GM12878 (cell line): ENCODE measurements around the gene ANK2. TPM values are rescaled to one million over a fixed set of nuclear protein-coding genes. Genes with fewer than 3 reads are reported as not detected.

Experiments used
- ATAC-seq: fragments of 200-7000 bp; cut with Tn5 transposase; 3 replicates; pipeline ENCODE4 v1.9.1; 2020; ENCODE audit warnings: mild to moderate bottlenecking, moderate library complexity
- BruUV-seq: library from RNA; stranded (reverse); fragments of 400-500 nt; replicated peaks from 2 replicates; lab custom pipeline; 2021; lab: Mats Ljungman, UMichigan
- CTCF ChIA-PET: fragments of 300-600 bp; sonication (Branson Sonifier 250); formaldehyde crosslinking; extraction: SDS; loops from one replicate; lab custom pipeline; 2021; ENCODE audit warnings: inconsistent platforms; lab: Yijun Ruan, JAX
- POLR2A ChIA-PET: fragments of 350-600 bp; formaldehyde crosslinking; extraction: SDS; loops from one replicate; lab custom pipeline; 2021; ENCODE audit warnings: inconsistent platforms; lab: Charles Lee
- RAD21 ChIA-PET: fragments of 300-600 bp; sonication (Branson Sonifier 250); formaldehyde crosslinking; loops from one replicate; lab custom pipeline; 2023; ENCODE audit warnings: antibody characterized with exemption; ENCODE audit not compliant: unreplicated experiment; lab: Charles Lee
- SMC1A ChIA-PET: fragments of 300-600 bp; sonication (Branson Sonifier 250); formaldehyde crosslinking; loops from one replicate; lab custom pipeline; 2023; ENCODE audit not compliant: unreplicated experiment, uncharacterized antibody; lab: Charles Lee
- DNase-seq: peaks from one replicate; pipeline ENCODE4 v3.0.0-alpha.2; 2011; ENCODE audit warnings: low read depth, low spot score
- FAIRE-seq: peaks from 3 replicates; lab custom pipeline; 2011; peaks lifted over from hg19 to GRCh38; lab: Jason Lieb, UNC
- H2AFZ ChIP-seq: 2 replicates; pipeline ENCODE4 v1.6.0; 2011; ENCODE audit warnings: low read depth, low read length, control low read depth; ENCODE audit not compliant: control insufficient read depth
- H3K27ac ChIP-seq: 2 replicates; pipeline ENCODE4 v1.5.1; 2011; ENCODE audit warnings: control low read depth; ENCODE audit not compliant: control insufficient read depth, insufficient read depth
- H3K27me3 ChIP-seq, 2 experiments: replicated peaks in 1 of 2; 2 replicates each; pipeline versions ENCODE4 v1.6.0 to v1.6.1; 2011; ENCODE audit warnings: low read length in 1 of 2; ENCODE audit not compliant: control insufficient read depth in 2 of 2, insufficient read depth in 2 of 2
- H3K36me3 ChIP-seq, 2 experiments: 2 replicates each; pipeline ENCODE4 v1.5.1; 2011; ENCODE audit warnings: low read length in 1 of 2; ENCODE audit not compliant: control insufficient read depth in 2 of 2, insufficient read depth in 2 of 2
- H3K4me1 ChIP-seq: 2 replicates; pipeline ENCODE4 v1.6.1; 2011; ENCODE audit warnings: mild to moderate bottlenecking, low read length, moderate library complexity, mixed read lengths; ENCODE audit not compliant: control insufficient read depth, insufficient read depth
- H3K4me2 ChIP-seq: 2 replicates; pipeline ENCODE4 v1.6.0; 2011; ENCODE audit warnings: control low read depth; ENCODE audit not compliant: control insufficient read depth, insufficient read depth
- H3K4me3 ChIP-seq: fragments of 200-600 bp; sonication (generic); 2 replicates; pipeline ENCODE4 v1.5.1; 2016
- H3K79me2 ChIP-seq: 2 replicates; pipeline ENCODE4 v1.6.0; 2011; ENCODE audit warnings: low read length; ENCODE audit not compliant: control insufficient read depth, insufficient read depth
- H3K9ac ChIP-seq: 2 replicates; pipeline ENCODE4 v1.8.0; 2011; ENCODE audit warnings: low read length, control low read depth, mixed read lengths; ENCODE audit not compliant: control insufficient read depth, insufficient read depth
- H3K9me3 ChIP-seq: replicated peaks from 3 replicates; pipeline ENCODE4 v1.5.1; 2011; ENCODE audit warnings: mild to moderate bottlenecking, low read length; ENCODE audit not compliant: control insufficient read depth, insufficient read depth
- H4K20me1 ChIP-seq: 2 replicates; pipeline ENCODE4 v1.6.0; 2011; ENCODE audit not compliant: control insufficient read depth, insufficient read depth
- BMI1 ChIP-seq: fragments of 450-650 bp; IDR thresholded peaks from 2 replicates; pipeline ENCODE4 v1.6.1; 2016; ENCODE audit warnings: mild to moderate bottlenecking, moderate library complexity, borderline replicate concordance
- CEBPB ChIP-seq, 2 experiments: fragments of 150-350 bp in 1 of 2; IDR thresholded peaks; 2 replicates each; pipeline ENCODE4 v1.6.1; 2012 to 2014; ENCODE audit warnings: low read depth in 2 of 2, low read length in 2 of 2, borderline replicate concordance in 1 of 2, inconsistent platforms in 1 of 2
- CHD2 ChIP-seq: IDR thresholded peaks from 2 replicates; pipeline ENCODE4 v1.6.1; 2011; ENCODE audit warnings: low read depth, low read length, improper control_type of control experiment, borderline replicate concordance
- E2F8 ChIP-seq: fragments of 450-650 bp; IDR thresholded peaks from 2 replicates; pipeline ENCODE4 v1.6.1; 2018; ENCODE audit warnings: mild to moderate bottlenecking, low read depth, moderate library complexity; ENCODE audit not compliant: partially characterized antibody
- EGR1 ChIP-seq, 2 experiments: IDR thresholded peaks; 1 replicate in 1 of 2; 2 replicates in 1 of 2; pipeline ENCODE4 v1.6.1; 2011 to 2012; ENCODE audit warnings: low read depth in 2 of 2, low read length in 2 of 2, borderline replicate concordance in 1 of 2, mild to moderate bottlenecking in 1 of 2, moderate library complexity in 1 of 2
- HCFC1 ChIP-seq: fragments of 150-350 bp; IDR thresholded peaks from 2 replicates; pipeline ENCODE4 v1.6.1; 2014; ENCODE audit warnings: low read length
- HDAC2 ChIP-seq: fragments of 200-600 bp; sonication (generic); IDR thresholded peaks from 2 replicates; pipeline ENCODE4 v1.6.1; 2017
- IRF5 ChIP-seq: fragments of 450-650 bp; IDR thresholded peaks from 2 replicates; pipeline ENCODE4 v1.6.1; 2017; ENCODE audit warnings: borderline replicate concordance
- NFYB ChIP-seq: IDR thresholded peaks from 2 replicates; pipeline ENCODE4 v1.6.1; 2011; ENCODE audit warnings: low read depth, mild to moderate bottlenecking, low read length, improper control_type of control experiment, moderate library complexity; ENCODE audit not compliant: insufficient read depth
- NR2C2 ChIP-seq: IDR thresholded peaks from 2 replicates; pipeline ENCODE4 v1.6.1; 2011; ENCODE audit warnings: borderline replicate concordance, low read depth; ENCODE audit not compliant: control insufficient read depth, insufficient read length
- PKNOX1 ChIP-seq: fragments of 450-650 bp; IDR thresholded peaks from 2 replicates; pipeline ENCODE4 v1.6.1; 2016; ENCODE audit warnings: mild to moderate bottlenecking
- POLR2A ChIP-seq: IDR thresholded peaks from 2 replicates; pipeline ENCODE4 v1.6.1; 2011; ENCODE audit warnings: low read depth, mild to moderate bottlenecking, low read length
- POLR2AphosphoS2 ChIP-seq: IDR thresholded peaks from 2 replicates; pipeline ENCODE4 v1.6.1; 2011; ENCODE audit warnings: low read depth, mild to moderate bottlenecking, low read length, improper control_type of control experiment, moderate library complexity
- RBBP5 ChIP-seq: fragments of 200-600 bp; sonication (generic); conservative IDR thresholded peaks from 2 replicates; pipeline ENCODE4 v1.6.1; 2016
- ZNF217 ChIP-seq: fragments of 450-650 bp; IDR thresholded peaks from 2 replicates; pipeline ENCODE4 v1.6.1; 2017; ENCODE audit warnings: antibody characterized with exemption, mild to moderate bottlenecking
- WGBS: methylation state at CpG from one replicate; pipeline ENCODE4 v1.1.6; 2016; ENCODE audit warnings: low lambda C conversion rate; ENCODE audit not compliant: insufficient replicate concordance, insufficient coverage; ENCODE audit errors: missing lambda C conversion rate; 5-methylcytosine and 5-hydroxymethylcytosine counted together
- in situ Hi-C: fragments of 300-500 bp; cut with MboI; formaldehyde crosslinking; loops from 9 replicates; pipeline ENCODE4 v1.14.3; 2018; ENCODE audit warnings: mixed read lengths
- intact Hi-C: fragments of 100-400 bp; cut with micrococcal nuclease; formaldehyde crosslinking; loops from one replicate; pipeline ENCODE4 v1.14.2; 2022; ENCODE audit not compliant: unreplicated experiment
- polyA plus RNA-seq, 11 experiments: library from polyadenylated mRNA; depleted of rRNA in 4 of 11; unstranded in 6 of 11; stranded (reverse) in 5 of 11; fragments of >200 nt; fragmentation: Nextera tagmentation in 4 of 11; fragmentation: Illumina TruSeq in 1 of 11; extraction: Ambion mirVana in 4 of 11; extraction: Trizol in 1 of 11; gene quantifications; 1 replicate in 1 of 11; 2 replicates in 10 of 11; pipeline versions ENCODE4 v1.2.1 to v1.2.3, GENCODE V29; 2011 to 2016; ENCODE audit warnings: inconsistent platforms in 2 of 11, missing spikeins in 2 of 11, low read depth in 1 of 11
- total RNA-seq, 4 experiments: library from RNA; depleted of rRNA in 3 of 4; stranded (reverse); fragments of >200 nt in 3 of 4; fragmentation: Illumina TruSeq in 1 of 4; extraction: Trizol in 1 of 4; gene quantifications; 2 replicates each; pipeline versions ENCODE4 v1.2.1 to v1.2.3, GENCODE V29; 2013 to 2021
- TF ChIP-seq, protein P1 (sequence below): fragments of 450-650 bp; IDR thresholded peaks from 2 replicates; pipeline ENCODE4 v1.6.1; 2016; ENCODE audit warnings: mild to moderate bottlenecking
- TF ChIP-seq, protein P2 (sequence below): IDR thresholded peaks from 2 replicates; pipeline ENCODE4 v1.6.1; 2011; ENCODE audit warnings: mild to moderate bottlenecking, low read depth, low read length, moderate library complexity; ENCODE audit not compliant: insufficient replicate concordance

The ANK2 gene
- total and polyA plus RNA-seq, 10 of the 15 experiments (the other 5 are each of a cell fraction or from before 2014, with no cell fraction given) = 1.6 to 13.0 (median 4.1) TPM

- ATAC-seq = no peak
- SMC1A ChIA-PET = no interaction called here
- Histone ChIP-seq H2AFZ (no peak overlapping the region), H3K4me3 (no peak overlapping the region), H3K4me2 (no peak overlapping the region), H3K27ac (no peak overlapping the region), H3K36me3 (no peaks in the 10 kb centered on the region), H3K9me3 (no peaks in the 10 kb centered on the region), H3K9ac (no peak overlapping the region), H3K79me2 (no peaks in the 10 kb centered on the region), H3K4me1 (no peaks in the 10 kb centered on the region), H3K27me3 (no peaks in the 10 kb centered on the region), H4K20me1 (no peaks in the 10 kb centered on the region)
- POLR2A ChIA-PET = no interaction called here
- no peak for FAIRE-seq
- 93% methylated on average over 3 of the region's 4 CpGs for WGBS
- no TSS peak for BruUV-seq
- CTCF ChIA-PET = no interaction called here
- in situ Hi-C loops = no loop called here
- RAD21 ChIA-PET = no interaction called here
- intact Hi-C loops = no loop called here
- DNase-seq = no peak
- no peak for TF ChIP-seq IRF5
- no peak for TF ChIP-seq HDAC2
- no peak for TF ChIP-seq NR2C2
- no peak for TF ChIP-seq BMI1
- TF ChIP-seq POLR2AphosphoS2 = no peak
- no peak for TF ChIP-seq CEBPB (IDR thresholded peaks at IDR 0.05; ENCODE audit: borderline replicate concordance in 1 of 2, low read depth in 2 of 2, low read length in 2 of 2)
- TF ChIP-seq CHD2 = no peak
- TF ChIP-seq, protein P1, sequence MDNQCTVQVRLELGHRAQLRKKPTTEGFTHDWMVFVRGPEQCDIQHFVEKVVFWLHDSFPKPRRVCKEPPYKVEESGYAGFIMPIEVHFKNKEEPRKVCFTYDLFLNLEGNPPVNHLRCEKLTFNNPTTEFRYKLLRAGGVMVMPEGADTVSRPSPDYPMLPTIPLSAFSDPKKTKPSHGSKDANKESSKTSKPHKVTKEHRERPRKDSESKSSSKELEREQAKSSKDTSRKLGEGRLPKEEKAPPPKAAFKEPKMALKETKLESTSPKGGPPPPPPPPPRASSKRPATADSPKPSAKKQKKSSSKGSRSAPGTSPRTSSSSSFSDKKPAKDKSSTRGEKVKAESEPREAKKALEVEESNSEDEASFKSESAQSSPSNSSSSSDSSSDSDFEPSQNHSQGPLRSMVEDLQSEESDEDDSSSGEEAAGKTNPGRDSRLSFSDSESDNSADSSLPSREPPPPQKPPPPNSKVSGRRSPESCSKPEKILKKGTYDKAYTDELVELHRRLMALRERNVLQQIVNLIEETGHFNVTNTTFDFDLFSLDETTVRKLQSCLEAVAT = no peak
- no peak for TF ChIP-seq RBBP5
- TF ChIP-seq, protein P2, sequence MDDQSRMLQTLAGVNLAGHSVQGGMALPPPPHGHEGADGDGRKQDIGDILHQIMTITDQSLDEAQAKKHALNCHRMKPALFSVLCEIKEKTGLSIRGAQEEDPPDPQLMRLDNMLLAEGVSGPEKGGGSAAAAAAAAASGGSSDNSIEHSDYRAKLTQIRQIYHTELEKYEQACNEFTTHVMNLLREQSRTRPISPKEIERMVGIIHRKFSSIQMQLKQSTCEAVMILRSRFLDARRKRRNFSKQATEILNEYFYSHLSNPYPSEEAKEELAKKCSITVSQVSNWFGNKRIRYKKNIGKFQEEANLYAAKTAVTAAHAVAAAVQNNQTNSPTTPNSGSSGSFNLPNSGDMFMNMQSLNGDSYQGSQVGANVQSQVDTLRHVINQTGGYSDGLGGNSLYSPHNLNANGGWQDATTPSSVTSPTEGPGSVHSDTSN = no peak
- no peak for TF ChIP-seq POLR2A
- TF ChIP-seq PKNOX1 = no peak
- no peak for TF ChIP-seq NFYB
- TF ChIP-seq EGR1 (IDR thresholded peaks at IDR 0.05; ENCODE audit: borderline replicate concordance in 1 of 2, low read depth in 2 of 2, low read length in 2 of 2) = no peak
- no peak for TF ChIP-seq HCFC1
- no peak for TF ChIP-seq ZNF217
- TF ChIP-seq E2F8 = no peak
These were observed 21.8 kb downstream of the ANK2 start for GRCh38 chr4:113071274-113071673.
